Measurements from ENCODE around the gene NUAK2. TPM values are rescaled to one million over a fixed set of nuclear protein-coding genes. Genes with fewer than 3 reads are reported as not detected.
A peak's percentile ranks its signal among the peaks of the same experiment; 100 is the strongest.

Gene NUAK2
- total RNA-seq, 1 experiment from 2014 or later: 3.9 TPM

DNA sequence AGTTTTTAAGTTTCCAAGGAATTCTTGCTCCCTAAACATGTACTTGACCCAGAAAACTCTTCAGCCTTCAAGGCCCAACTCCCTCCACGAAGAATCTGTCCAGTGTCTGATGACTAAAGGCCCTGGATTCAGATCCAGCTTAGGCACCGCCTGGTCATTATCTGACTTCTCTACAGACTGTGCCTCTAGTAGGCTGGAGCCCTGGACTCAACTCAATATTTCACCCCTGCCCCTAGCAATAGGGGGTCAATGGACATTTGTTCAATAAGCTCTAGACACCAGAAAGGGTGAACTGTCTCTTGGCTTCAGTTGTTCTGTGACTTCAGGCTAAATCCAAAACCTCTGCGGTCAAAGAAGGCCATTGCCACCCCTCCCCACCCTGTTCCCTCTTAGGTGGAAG is 34.5 kb downstream of the NUAK2 start:
- intact Hi-C loops (cut with micrococcal nuclease; ENCODE audit: unreplicated experiment): no loop called here
- Histone ChIP-seq H3K36me3 (ENCODE audit: low read depth) (no peaks in the 10 kb centered on the region), H3K4me1 (replicated peaks; ENCODE audit: insufficient read depth) (peaks cover 25% of the 10 kb centered on the region), H4K20me1 (ENCODE audit: insufficient read depth) (no peaks in the 10 kb centered on the region), H3K9me2 (ENCODE audit: insufficient read depth) (no peaks in the 10 kb centered on the region), H3K4me2 (no peak overlapping the region), H3K27ac (no peak overlapping the region), H3K9me3 (ENCODE audit: insufficient read depth, low read depth) (no peaks in the 10 kb centered on the region), H3K79me2 (ENCODE audit: low read depth) (no peaks in the 10 kb centered on the region), H2AFZ (no peak overlapping the region), H3F3A (ENCODE audit: insufficient read depth, low read depth) (peaks cover 18% of the 10 kb centered on the region; the same call in 1 of the 2 replicates), H3K27me3 (ENCODE audit: insufficient read depth, low read depth) (no peaks in the 10 kb centered on the region), H3K4me3 (no peak overlapping the region)
- no peak for DNase-seq
- ChIA-PET POLR2A (ENCODE audit: unreplicated experiment) (no interaction called here), CTCF (no interaction called here)
- TF ChIP-seq, protein P1, sequence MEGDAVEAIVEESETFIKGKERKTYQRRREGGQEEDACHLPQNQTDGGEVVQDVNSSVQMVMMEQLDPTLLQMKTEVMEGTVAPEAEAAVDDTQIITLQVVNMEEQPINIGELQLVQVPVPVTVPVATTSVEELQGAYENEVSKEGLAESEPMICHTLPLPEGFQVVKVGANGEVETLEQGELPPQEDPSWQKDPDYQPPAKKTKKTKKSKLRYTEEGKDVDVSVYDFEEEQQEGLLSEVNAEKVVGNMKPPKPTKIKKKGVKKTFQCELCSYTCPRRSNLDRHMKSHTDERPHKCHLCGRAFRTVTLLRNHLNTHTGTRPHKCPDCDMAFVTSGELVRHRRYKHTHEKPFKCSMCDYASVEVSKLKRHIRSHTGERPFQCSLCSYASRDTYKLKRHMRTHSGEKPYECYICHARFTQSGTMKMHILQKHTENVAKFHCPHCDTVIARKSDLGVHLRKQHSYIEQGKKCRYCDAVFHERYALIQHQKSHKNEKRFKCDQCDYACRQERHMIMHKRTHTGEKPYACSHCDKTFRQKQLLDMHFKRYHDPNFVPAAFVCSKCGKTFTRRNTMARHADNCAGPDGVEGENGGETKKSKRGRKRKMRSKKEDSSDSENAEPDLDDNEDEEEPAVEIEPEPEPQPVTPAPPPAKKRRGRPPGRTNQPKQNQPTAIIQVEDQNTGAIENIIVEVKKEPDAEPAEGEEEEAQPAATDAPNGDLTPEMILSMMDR (conservative IDR thresholded peaks at IDR 0.05): no peak
- TF ChIP-seq EZH2 (IDR thresholded peaks at IDR 0.05; ENCODE audit: low read depth): no peak
- BruUV-seq (replicated peaks): no TSS peak

DNA sequence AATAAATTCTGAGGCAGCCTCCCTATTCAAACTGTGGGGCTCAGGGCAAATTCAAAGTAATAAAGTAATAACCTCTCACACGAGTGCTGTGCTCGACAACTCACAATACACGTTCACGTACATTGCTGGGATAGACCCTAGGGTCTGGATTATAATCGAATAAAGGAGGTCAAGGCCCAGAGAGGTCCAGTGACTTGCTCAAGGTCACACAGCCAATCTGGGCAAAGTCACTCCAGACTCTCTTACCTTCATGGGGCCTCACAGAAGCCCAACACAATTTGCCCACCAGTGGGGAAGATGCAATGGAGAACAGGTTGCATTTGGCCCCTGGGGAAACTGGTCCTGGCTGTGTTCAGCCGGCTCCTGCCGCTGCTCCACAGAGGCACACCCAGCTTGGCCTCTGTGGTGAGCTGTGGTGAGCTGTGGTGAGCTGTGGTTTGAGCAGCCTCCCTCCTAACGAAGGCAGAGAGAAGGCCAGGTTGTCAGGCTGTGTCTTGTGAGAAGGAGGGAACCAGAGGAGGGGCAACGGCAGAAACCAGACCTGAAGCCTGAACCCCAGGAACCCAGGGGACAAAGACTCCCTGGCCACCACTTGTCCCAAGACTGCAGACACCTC is 35.1 kb downstream of the NUAK2 start:
- POLR2A ChIA-PET (ENCODE audit: unreplicated experiment): no interaction called here
- no TSS peak for BruUV-seq (replicated peaks)

DNA sequence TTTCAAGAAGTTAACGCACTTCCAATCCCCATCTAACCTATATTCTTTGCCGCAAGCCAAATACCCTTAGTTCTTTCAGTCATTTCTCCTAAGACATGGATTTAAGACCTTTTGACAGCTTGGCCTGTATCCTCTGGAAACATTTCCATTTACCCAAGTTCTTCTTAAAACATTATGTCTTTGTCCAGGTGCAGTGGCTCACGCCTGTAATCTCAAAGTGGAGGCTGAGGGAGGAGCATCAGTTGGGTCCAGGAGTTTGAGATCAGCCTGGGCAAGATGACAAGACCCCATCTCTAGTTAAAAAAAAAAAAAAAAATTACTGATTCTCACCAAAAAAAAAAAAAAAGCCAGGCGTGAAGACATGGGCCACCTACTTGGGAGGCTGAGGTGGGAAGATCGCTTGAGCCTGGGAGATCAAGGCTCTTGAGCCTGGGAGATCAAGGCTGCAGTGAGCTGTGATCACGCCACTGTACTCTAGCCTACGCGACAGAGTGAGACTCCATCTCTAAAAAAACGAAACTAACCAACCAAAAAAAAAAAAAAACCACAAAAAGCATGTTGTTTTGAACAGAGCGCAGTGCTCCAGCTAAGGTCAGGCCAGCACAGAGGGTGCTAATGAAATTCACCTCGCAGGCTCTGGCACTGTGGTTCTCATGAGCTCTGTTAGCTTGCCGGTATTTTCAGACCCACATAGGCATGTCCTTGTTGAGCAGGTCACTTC is 36.0 kb downstream of the NUAK2 start:
- Histone ChIP-seq H3K79me2 (ENCODE audit: low read depth) (no peaks in the 10 kb centered on the region), H3K9me2 (ENCODE audit: insufficient read depth) (no peaks in the 10 kb centered on the region), H3K4me1 (replicated peaks; ENCODE audit: insufficient read depth) (peaks cover 25% of the 10 kb centered on the region), H4K20me1 (ENCODE audit: insufficient read depth) (no peaks in the 10 kb centered on the region), H2AFZ (no peak overlapping the region), H3K27ac (0 out of 2 replicates have a peak overlapping the region, but pooled peaks have one; percentile 24), H3K4me3 (no peak overlapping the region), H3K9me3 (ENCODE audit: insufficient read depth, low read depth) (no peaks in the 10 kb centered on the region), H3K27me3 (ENCODE audit: insufficient read depth, low read depth) (no peaks in the 10 kb centered on the region), H3F3A (ENCODE audit: insufficient read depth, low read depth) (peaks cover 18% of the 10 kb centered on the region; the same call in 1 of the 2 replicates), H3K36me3 (ENCODE audit: low read depth) (no peaks in the 10 kb centered on the region), H3K4me2 (peak overlapping the region; percentile 55)
- ChIA-PET CTCF (interaction anchor here (0.5 to 1.5 kb wide), 9 partner anchors 12 to 220 kb away, joined by 3 to 13 read pairs (median 4); no protein-coding TSS in a partner anchor), POLR2A (ENCODE audit: unreplicated experiment) (interaction anchor here (0.6 to 1.3 kb wide), 3 partner anchors 16 to 460 kb away, joined by 4 to 8 read pairs (median 5); no protein-coding TSS in a partner anchor)
- no TSS peak for BruUV-seq (replicated peaks)
- DNase-seq: no peak
- intact Hi-C loops (cut with micrococcal nuclease; ENCODE audit: unreplicated experiment): loop anchor here (2.0 kb wide), 1 partner anchor 39 kb away; no protein-coding TSS in a partner anchor
- TF ChIP-seq EZH2 (IDR thresholded peaks at IDR 0.05; ENCODE audit: low read depth): no peak
- TF ChIP-seq, protein P1 (conservative IDR thresholded peaks at IDR 0.05): no peak

More for the DNA sequence above, 35.1 kb downstream of the NUAK2 start:
- peaks cover 18% of the 10 kb centered on the region; the same call in 1 of the 2 replicates for H3F3A ChIP-seq (ENCODE audit: insufficient read depth, low read depth)
- peak in 1 of 2 experiments; percentile 52 for DNase-seq
- H2AFZ ChIP-seq: no peak overlapping the region
- H3K9me3 ChIP-seq (ENCODE audit: insufficient read depth, low read depth): no peaks in the 10 kb centered on the region
- H3K27me3 ChIP-seq (ENCODE audit: insufficient read depth, low read depth): no peaks in the 10 kb centered on the region
- no peaks in the 10 kb centered on the region for H3K9me2 ChIP-seq (ENCODE audit: insufficient read depth)
- peaks cover 25% of the 10 kb centered on the region for H3K4me1 ChIP-seq (replicated peaks; ENCODE audit: insufficient read depth)
- no peak overlapping the region for H3K4me3 ChIP-seq
- intact Hi-C loops (cut with micrococcal nuclease; ENCODE audit: unreplicated experiment): no loop called here
- no peak overlapping the region for H3K4me2 ChIP-seq
- no peaks in the 10 kb centered on the region for H3K79me2 ChIP-seq (ENCODE audit: low read depth)
- CTCF ChIA-PET: no interaction called here
- no peaks in the 10 kb centered on the region for H4K20me1 ChIP-seq (ENCODE audit: insufficient read depth)
- no peak overlapping the region for H3K27ac ChIP-seq
- TF ChIP-seq EZH2 (IDR thresholded peaks at IDR 0.05; ENCODE audit: low read depth): no peak
- TF ChIP-seq, protein P1 (conservative IDR thresholded peaks at IDR 0.05): no peak
- no peaks in the 10 kb centered on the region for H3K36me3 ChIP-seq (ENCODE audit: low read depth)

Measured in PC-9 (cell line).